Activated CD8-positive, alpha-beta memory T cell treated with anti-CD3 and anti-CD28 coated beads for 24 hours (primary cell): ENCODE results near the gene NCKAP5.

Experiments
- DNase-seq: peaks from one replicate; pipeline ENCODE4 v3.0.0-alpha.2; 2020

The NCKAP5 gene

GRCh38 chr2:132902626-132903025 lies 665.6 kb downstream of the NCKAP5 start:
- no peak for DNase-seq

DNA sequence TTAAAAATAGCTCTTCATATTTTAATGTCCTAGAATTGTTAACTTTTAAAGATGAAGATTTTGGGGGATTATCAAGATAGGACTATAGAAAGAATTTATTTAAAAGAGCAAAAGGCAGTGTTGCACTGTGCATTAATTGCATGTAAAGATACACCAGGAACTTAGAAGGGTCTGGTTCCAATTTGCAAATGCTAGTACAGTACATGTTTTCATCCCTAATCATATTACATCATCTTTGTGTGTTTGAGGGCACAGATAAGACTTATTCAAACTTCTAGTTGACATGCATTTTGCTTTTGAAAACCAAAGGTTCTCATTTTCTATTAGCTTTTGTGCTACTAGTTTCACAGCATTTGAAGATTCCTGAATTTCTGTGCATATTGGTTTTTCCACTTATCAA lies 666.6 kb downstream of the NCKAP5 start:
- DNase-seq, result no peak

GRCh38 chr2:132897111-132897510 lies 671.2 kb downstream of the NCKAP5 start:
- no peak for DNase-seq

- no peak for DNase-seq
Measured at GRCh38 chr2:132896073-132896472, 672.2 kb downstream of the NCKAP5 start.

- DNase-seq, result no peak
Measured at GRCh38 chr2:132891498-132891897, 676.8 kb downstream of the NCKAP5 start.

DNA sequence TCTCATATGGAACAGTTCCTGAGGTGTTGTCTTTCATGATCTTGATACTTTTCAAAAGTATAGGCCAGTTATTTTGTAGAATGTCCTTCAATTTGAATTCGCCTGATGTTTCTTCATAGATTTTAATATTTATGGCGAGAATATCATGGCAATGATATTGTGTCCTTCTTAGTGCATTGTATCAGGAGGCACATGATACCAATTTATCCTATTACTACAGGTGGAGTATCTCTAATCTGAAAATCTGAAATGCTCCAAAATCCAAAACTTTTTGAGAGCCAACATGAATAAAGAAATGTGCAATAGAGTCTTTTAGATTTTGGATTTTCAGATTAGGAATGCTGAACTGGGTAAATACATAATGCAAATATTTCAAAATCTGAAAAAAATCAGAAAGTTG lies 681.7 kb downstream of the NCKAP5 start:
- no peak for DNase-seq

DNA sequence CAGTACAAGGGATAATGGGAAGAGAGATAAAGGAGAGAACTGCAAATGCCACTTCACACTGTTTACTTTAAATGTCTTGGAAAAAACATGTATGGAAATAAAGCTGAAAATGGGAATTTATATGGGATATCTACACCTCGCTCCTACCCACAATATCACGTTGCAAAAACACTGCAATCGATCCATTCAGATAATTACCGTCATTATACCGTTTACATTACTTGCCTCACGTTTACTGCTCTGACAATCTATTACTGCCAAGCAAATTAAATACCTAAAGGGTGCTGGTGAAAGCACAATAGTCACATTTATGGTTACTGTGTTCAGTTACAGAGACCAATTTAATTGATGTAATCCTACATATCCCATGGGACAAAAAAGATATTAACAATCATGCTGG lies 683.6 kb downstream of the NCKAP5 start:
- DNase-seq, result no peak

DNA sequence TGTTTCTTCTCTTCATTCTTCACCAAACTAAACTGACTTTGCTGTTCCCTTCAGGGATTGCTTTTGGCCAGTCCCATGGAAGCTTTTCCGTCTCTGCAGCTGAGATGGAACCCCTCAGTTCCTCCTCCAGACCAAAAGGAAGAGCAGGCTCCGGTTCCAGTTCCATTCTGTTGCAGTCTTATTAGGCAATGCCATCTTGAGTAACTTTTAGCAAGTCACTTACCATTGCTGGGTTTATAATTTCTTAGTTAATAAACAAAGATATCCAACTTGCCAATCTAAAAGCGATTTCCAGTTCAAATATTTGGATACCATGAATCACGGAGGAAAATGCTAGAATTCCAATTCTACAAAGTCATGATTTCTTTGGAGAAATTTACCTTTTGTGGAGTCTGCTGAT lies 684.0 kb downstream of the NCKAP5 start:
- no peak for DNase-seq

DNA sequence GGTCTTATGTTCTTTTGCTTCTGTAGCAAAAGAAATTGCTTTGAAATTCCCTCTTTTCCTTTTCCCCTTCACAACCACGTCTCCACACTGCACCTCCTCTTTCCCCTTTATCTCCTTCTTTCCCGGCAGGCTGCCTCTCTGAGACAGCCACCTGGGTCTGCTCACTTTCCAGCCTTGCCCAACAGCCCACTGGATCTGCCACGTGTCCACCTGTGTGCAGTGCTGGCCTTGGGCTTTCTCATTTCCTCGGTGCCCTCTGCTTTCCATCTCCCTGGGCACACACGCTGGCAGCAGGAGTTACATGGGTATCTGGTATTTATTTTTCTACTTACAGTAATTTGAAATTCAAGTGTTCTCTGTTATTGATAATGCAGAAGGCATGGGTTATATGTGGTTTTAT lies 684.8 kb downstream of the NCKAP5 start:
- no peak for DNase-seq

DNA sequence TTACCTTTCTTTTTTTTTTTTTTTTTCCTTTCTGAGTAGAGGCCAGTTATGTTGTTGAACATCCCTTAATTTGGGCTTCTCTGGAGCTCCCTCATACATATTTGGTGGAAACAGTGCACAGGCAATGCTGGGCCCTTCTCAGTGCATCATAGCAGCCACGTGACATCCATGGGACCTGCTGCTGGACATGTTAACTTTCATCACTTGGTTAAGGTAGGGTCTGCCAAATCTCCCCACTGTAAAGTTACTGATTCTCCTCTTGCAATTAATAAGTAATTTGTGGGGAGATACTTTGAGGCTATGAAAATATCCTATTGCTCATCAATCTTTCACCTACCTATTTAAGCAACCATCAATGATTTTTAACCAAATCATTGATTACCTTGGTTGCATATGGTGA lies 686.7 kb downstream of the NCKAP5 start:
- no peak for DNase-seq

DNA sequence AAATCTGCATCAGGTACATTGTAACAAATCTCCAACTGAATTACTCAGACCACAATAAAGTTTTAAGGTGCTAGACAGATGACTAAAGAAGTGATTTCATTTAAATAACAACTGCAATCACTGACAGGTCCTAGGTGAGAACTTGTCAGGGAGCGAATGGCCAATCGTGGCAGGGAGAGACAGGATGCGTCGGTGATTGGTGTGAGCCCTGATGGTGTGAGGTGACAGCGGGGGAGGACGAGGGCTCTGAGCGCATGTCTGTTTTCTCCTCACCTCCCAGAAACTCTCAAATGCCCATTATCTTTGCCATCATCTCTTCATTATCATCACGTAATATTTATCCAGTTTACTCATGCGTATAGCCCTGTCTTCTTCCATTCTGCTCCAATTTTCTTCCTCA lies 690.3 kb downstream of the NCKAP5 start:
- DNase-seq, result no peak

- DNase-seq, result no peak
Measured at GRCh38 chr2:132876745-132877391, 691.4 kb downstream of the NCKAP5 start.

GRCh38 chr2:132875193-132875592 lies 693.1 kb downstream of the NCKAP5 start:
- DNase-seq, result no peak

DNA sequence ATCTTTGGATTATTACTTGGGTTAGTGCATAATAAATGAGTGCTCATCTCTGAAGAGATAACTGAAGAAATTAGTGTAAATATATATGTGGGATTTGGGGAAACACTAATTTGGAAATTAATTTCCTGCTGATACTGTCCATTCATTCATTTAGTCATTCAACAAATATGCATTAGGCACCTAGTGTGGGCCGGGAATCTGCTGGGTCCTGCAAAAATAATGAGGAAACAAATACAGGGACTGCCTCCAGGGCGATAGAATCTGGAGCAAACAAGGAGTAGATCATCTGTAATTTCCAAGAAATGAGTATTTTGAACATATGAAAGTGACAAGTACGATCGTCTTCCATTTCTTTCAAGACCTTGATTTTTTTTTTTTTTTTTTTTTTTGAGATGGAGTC lies 694.5 kb downstream of the NCKAP5 start:
- no peak for DNase-seq

DNA sequence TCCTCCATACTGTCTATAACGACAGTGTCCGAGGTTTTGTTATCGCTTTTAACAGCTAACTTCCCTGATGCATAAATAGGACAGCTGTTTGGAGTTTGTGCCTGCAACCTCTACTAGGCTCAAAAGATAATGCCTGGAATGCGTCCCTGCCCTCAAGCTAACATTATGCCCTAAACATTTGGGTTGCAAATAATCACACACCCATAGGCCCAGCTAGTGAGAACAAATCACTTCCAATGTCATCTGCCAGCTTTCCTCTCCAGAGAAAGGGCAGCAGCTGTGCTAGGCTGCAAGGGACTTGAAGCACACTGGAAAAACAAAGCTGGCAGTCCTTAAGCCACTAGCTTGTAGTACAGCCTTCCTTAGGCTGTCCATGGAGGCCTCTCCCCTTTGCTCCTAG lies 696.4 kb downstream of the NCKAP5 start:
- DNase-seq, result no peak

GRCh38 chr2:132863961-132864360 lies 704.3 kb downstream of the NCKAP5 start:
- no peak for DNase-seq

GRCh38 chr2:132860220-132860619 lies 708.0 kb downstream of the NCKAP5 start:
- no peak for DNase-seq

GRCh38 chr2:132859590-132859989 lies 708.7 kb downstream of the NCKAP5 start:
- no peak for DNase-seq

DNA sequence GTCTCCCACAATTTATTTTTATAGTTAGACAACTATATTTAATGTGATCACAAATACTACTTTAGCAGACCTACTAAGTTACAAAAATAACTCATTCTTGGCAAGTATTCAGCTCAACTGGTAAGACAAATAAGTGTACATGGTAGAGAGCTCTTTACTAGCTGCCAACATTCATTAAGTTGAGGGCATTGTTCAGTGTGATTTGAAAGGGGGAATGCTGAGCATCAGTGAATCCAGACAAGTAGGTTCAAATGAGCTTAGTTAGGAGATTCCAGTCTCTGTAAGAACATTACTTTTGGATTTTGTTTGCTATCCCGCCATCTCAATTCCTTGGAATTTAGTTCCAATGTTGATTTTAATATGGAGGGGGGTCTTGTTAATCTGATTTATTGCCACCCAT lies 710.9 kb downstream of the NCKAP5 start:
- DNase-seq, result no peak

GRCh38 chr2:132850688-132851087 lies 717.6 kb downstream of the NCKAP5 start:
- no peak for DNase-seq

DNA sequence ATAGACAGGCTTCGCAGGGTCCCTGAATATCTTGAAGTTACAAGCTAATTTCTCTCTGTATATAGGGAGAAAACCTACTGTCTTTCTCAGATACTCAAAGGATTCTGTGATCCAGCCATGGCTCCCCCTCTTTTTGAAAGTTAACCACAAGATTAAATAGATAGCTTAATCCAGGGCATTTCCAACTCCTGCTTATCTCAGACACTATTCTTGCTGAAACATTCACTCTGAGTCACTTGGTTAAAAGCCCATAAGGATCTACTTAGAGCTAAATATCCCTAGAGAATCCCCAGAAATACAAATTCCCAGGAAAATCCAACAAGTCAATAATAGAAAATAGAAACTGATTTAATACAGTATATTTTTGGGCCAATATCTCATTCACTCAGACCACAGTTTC lies 719.1 kb downstream of the NCKAP5 start:
- DNase-seq, result no peak

DNA sequence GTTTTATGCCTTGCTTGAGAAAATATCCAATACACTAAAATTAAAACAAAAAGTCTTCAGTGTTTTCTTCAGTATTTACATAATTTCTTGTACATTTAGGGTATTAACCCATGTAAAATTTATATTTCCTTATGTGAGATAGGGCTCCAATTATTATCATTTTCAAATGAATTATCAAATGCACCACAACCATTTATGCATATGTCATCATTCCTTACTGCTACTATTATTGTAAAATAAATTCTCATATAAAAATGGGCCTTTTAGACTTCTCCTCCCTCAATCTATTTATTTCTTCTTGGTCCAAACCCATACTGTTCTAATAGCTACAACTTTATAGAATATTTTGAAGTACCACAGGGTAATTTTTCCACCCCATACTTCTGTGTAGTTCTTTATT lies 722.9 kb downstream of the NCKAP5 start:
- no peak for DNase-seq

- DNase-seq, result no peak
Measured at GRCh38 chr2:132844585-132844984, 723.7 kb downstream of the NCKAP5 start.

- no peak for DNase-seq
Measured at GRCh38 chr2:132837769-132838168, 730.5 kb downstream of the NCKAP5 start.

- DNase-seq, result no peak
Measured at GRCh38 chr2:132830321-132830827, 737.9 kb downstream of the NCKAP5 start.
